Endothelial cell of umbilical vein (primary cell): ENCODE measurements around the gene MAPK9. TPM values are rescaled to one million over a fixed set of nuclear protein-coding genes. Genes with fewer than 3 reads are reported as not detected.
"Not testable (repeated sequence)": the region's sequence is repeated elsewhere in the genome, so short reads cannot be mapped to it uniquely, and the experiment has no call there.

ENCODE experiments used
- BruUV-seq: library from RNA; stranded (reverse); fragments of 400-500 nt; replicated peaks from 2 replicates; lab custom pipeline; 2021; lab: Mats Ljungman, UMichigan
- CTCF ChIA-PET: fragments of 300-600, 350-600 bp; sonication (Branson Sonifier 250); formaldehyde crosslinking; loops from one replicate; lab custom pipeline; 2021; ENCODE audit warnings: antibody characterized with exemption, inconsistent platforms; lab: Charles Lee
- POLR2A ChIA-PET: fragments of 300-600, 350-600 bp; sonication (Branson Sonifier 250); formaldehyde crosslinking; loops from one replicate; lab custom pipeline; 2021; ENCODE audit warnings: antibody characterized with exemption, inconsistent platforms; lab: Charles Lee
- DNase-seq: peaks from one replicate; pipeline ENCODE4 v3.0.0-alpha.2; 2011; ENCODE audit warnings: low read depth, low spot score
- FAIRE-seq: peaks from 2 replicates; lab custom pipeline; 2011; peaks lifted over from hg19 to GRCh38; lab: Jason Lieb, UNC
- H2AFZ ChIP-seq: 2 replicates; pipeline ENCODE4 v1.6.0; 2012; ENCODE audit warnings: low read depth, low read length, control low read depth, inconsistent platforms
- H3K27ac ChIP-seq: 2 replicates; pipeline ENCODE4 v1.5.1; 2011; ENCODE audit warnings: low read depth, mild to moderate bottlenecking, control low read depth, low read length, moderate library complexity; ENCODE audit not compliant: insufficient read depth
- H3K27me3 ChIP-seq, 2 experiments: 2 replicates each; pipeline versions ENCODE4 v1.6.0 to v1.6.1; 2011; ENCODE audit warnings: low read length in 2 of 2, mixed read lengths in 1 of 2; ENCODE audit not compliant: control insufficient read depth in 2 of 2, insufficient read depth in 2 of 2
- H3K36me3 ChIP-seq, 2 experiments: 2 replicates in 1 of 2; 3 replicates in 1 of 2; pipeline ENCODE4 v1.5.1; 2011; ENCODE audit warnings: low read length in 2 of 2, mild to moderate bottlenecking in 1 of 2, moderate library complexity in 1 of 2; ENCODE audit not compliant: control insufficient read depth in 2 of 2, insufficient read depth in 2 of 2; ENCODE audit errors: extremely low read depth in 1 of 2
- H3K4me1 ChIP-seq: 3 replicates; pipeline ENCODE4 v1.5.1; 2011; ENCODE audit warnings: mild to moderate bottlenecking, low read length; ENCODE audit not compliant: control insufficient read depth, insufficient read depth; ENCODE audit errors: extremely low read depth
- H3K4me2 ChIP-seq: 2 replicates; pipeline ENCODE4 v1.6.1; 2011; ENCODE audit warnings: low read length, control low read depth, mixed read lengths; ENCODE audit not compliant: insufficient read depth
- H3K4me3 ChIP-seq, 3 experiments: fragments of 200-600 bp in 1 of 3; sonication (generic), shearing (Covaris generic) in 1 of 3; replicated peaks in 1 of 3; 2 replicates each; pipeline ENCODE4 v1.5.1; 2011 to 2016; ENCODE audit warnings: control low read depth in 3 of 3, low read length in 3 of 3, mild to moderate bottlenecking in 2 of 3, inconsistent platforms in 1 of 3, low read depth in 1 of 3, moderate library complexity in 1 of 3; ENCODE audit not compliant: insufficient read depth in 1 of 3
- H3K79me2 ChIP-seq: 2 replicates; pipeline ENCODE4 v1.6.0; 2012; ENCODE audit warnings: low read length, inconsistent platforms; ENCODE audit not compliant: control insufficient read depth, insufficient read depth
- H3K9ac ChIP-seq: replicated peaks from 2 replicates; pipeline ENCODE3; 2011; ENCODE audit warnings: low read length, control low read depth; ENCODE audit not compliant: insufficient read depth; ENCODE audit errors: extremely low read depth
- H3K9me1 ChIP-seq: replicated peaks from 3 replicates; pipeline ENCODE4 v1.6.0; 2011; ENCODE audit warnings: mild to moderate bottlenecking, low read length; ENCODE audit not compliant: control insufficient read depth, insufficient read depth; ENCODE audit errors: extremely low read depth
- H3K9me3 ChIP-seq: replicated peaks from 2 replicates; pipeline ENCODE4 v1.5.1; 2012; ENCODE audit warnings: low read length, inconsistent platforms; ENCODE audit not compliant: control insufficient read depth, insufficient read depth
- H4K20me1 ChIP-seq: replicated peaks from 2 replicates; pipeline ENCODE3; 2011; ENCODE audit warnings: mild to moderate bottlenecking, low read length; ENCODE audit not compliant: control insufficient read depth, insufficient read depth; ENCODE audit errors: extremely low read depth
- CTCF ChIP-seq, 2 donors: IDR thresholded peaks; 1 replicate in 1 of 2; 2 replicates in 1 of 2; pipeline ENCODE4 v1.5.1; 2011; ENCODE audit warnings: low read length in 2 of 2, mild to moderate bottlenecking in 2 of 2, moderate library complexity in 2 of 2, control low read depth in 1 of 2, inconsistent platforms in 1 of 2, low read depth in 1 of 2; ENCODE audit not compliant: insufficient read depth in 1 of 2; ENCODE audit errors: extremely low read depth in 1 of 2
- EZH2 ChIP-seq: IDR thresholded peaks from 2 replicates; pipeline ENCODE4 v1.6.1; 2012; ENCODE audit warnings: borderline replicate concordance, low read depth, mild to moderate bottlenecking, moderate library complexity, low read length, inconsistent platforms; ENCODE audit not compliant: severe bottlenecking
- FOS ChIP-seq: IDR thresholded peaks from 2 replicates; pipeline ENCODE4 v1.6.1; 2011; ENCODE audit warnings: mild to moderate bottlenecking, low read length, moderate library complexity, borderline replicate concordance; ENCODE audit not compliant: insufficient read depth
- GATA2 ChIP-seq: IDR thresholded peaks from 2 replicates; pipeline ENCODE4 v1.7.0; 2011; ENCODE audit warnings: low read depth, mild to moderate bottlenecking, moderate library complexity, mixed read lengths, low read length; ENCODE audit not compliant: insufficient read length, insufficient read depth
- JUN ChIP-seq: IDR thresholded peaks from 2 replicates; pipeline ENCODE4 v1.6.1; 2011; ENCODE audit warnings: borderline replicate concordance, low read depth; ENCODE audit not compliant: insufficient read length, insufficient read depth
- MAX ChIP-seq: IDR thresholded peaks from 2 replicates; pipeline ENCODE4 v1.6.1; 2011; ENCODE audit not compliant: insufficient read depth, insufficient read length
- MYC ChIP-seq: IDR thresholded peaks from one replicate; pipeline ENCODE4 v1.6.1; 2011; ENCODE audit warnings: mild to moderate bottlenecking, low read depth, low read length
- POLR2A ChIP-seq: IDR thresholded peaks from 2 replicates; pipeline ENCODE4 v1.6.1; 2012; ENCODE audit warnings: low read depth, mild to moderate bottlenecking, control low read depth, low read length
- POLR2AphosphoS5 ChIP-seq: IDR thresholded peaks from 2 replicates; pipeline ENCODE4 v1.6.1; 2012; ENCODE audit warnings: low read depth, mild to moderate bottlenecking, control low read depth, low read length, moderate library complexity; ENCODE audit not compliant: insufficient read depth
- dilution Hi-C: fragments of 300-500 bp; cut with MboI; formaldehyde crosslinking; loops from one replicate; pipeline ENCODE4 v1.15.0; 2019; ENCODE audit warnings: low sequenced_read_pairs; ENCODE audit not compliant: extremely low pct_ligation_motif_present
- intact Hi-C: fragments of 100-400 bp; cut with micrococcal nuclease; formaldehyde crosslinking; loops from one replicate; pipeline ENCODE4 v1.10.0; 2022
- polyA plus RNA-seq, 4 experiments: library from polyadenylated mRNA; depleted of rRNA in 3 of 4; stranded (reverse) in 3 of 4; unstranded in 1 of 4; fragments of >200 nt; gene quantifications; 2 replicates each; pipeline versions ENCODE4 v1.2.1 to v1.2.3, GENCODE V29; 2011 to 2012; ENCODE audit warnings: missing spikeins in 1 of 4
- total RNA-seq: library from RNA; stranded (reverse); gene quantifications from 2 replicates; pipeline ENCODE4 v1.2.3, GENCODE V29; 2021

MAPK9 gene
- total and polyA plus RNA-seq, 2 donors (not counting 3 experiments of a cell fraction or from before 2014, with no cell fraction given) = 24.6 to 34.8 TPM

GRCh38 chr5:180299526-180299925 lies 7.6 kb upstream of the MAPK9 start:
- Histone ChIP-seq H3K9ac (no peak overlapping the region), H3K9me3 (no peaks in the 10 kb centered on the region), H3K27ac (no peak overlapping the region), H3K4me3 (no peak overlapping the region), H3K4me1 (no peaks in the 10 kb centered on the region), H3K27me3 (no peaks in the 10 kb centered on the region), H4K20me1 (no peaks in the 10 kb centered on the region), H2AFZ (no peak overlapping the region), H3K4me2 (no peak overlapping the region), H3K36me3 (no peaks in the 10 kb centered on the region), H3K9me1 (no peaks in the 10 kb centered on the region), H3K79me2 (no peaks in the 10 kb centered on the region)
- no TSS peak for BruUV-seq
- FAIRE-seq (no peak), DNase-seq (no peak)
- ChIA-PET CTCF (interaction anchor here (2.0 to 4.7 kb wide), 2 partner anchors 16 to 29 kb away, joined by 5 to 20 read pairs; no protein-coding TSS in a partner anchor), POLR2A (no interaction called here)
- TF ChIP-seq CTCF (IDR thresholded peaks at IDR 0.05; ENCODE audit: extremely low read depth in 1 of 2, insufficient read depth in 1 of 2, low read depth in 1 of 2, low read length in 2 of 2) (no peak), GATA2 (no peak), POLR2AphosphoS5 (no peak), POLR2A (no peak), JUN (no peak), MAX (no peak), EZH2 (no peak), MYC (no peak), FOS (no peak)
- dilution Hi-C loops (no loop called here), intact Hi-C loops (loop anchor here (10.0 kb wide), 1 partner anchor 345 kb away; the partner anchor contains the start of gene FLT4)

- intact Hi-C loops = loop anchor here (10.0 kb wide), 1 partner anchor 346 kb away; the partner anchor contains the start of gene FLT4
- H3K9me1 ChIP-seq, H3K9ac ChIP-seq, dilution Hi-C loops, H3K4me2 ChIP-seq, BruUV-seq, H3K27ac ChIP-seq, H3K4me1 ChIP-seq, H3K9me3 ChIP-seq, H2AFZ ChIP-seq, H3K36me3 ChIP-seq, FAIRE-seq, H4K20me1 ChIP-seq, H3K79me2 ChIP-seq, DNase-seq, H3K4me3 ChIP-seq, H3K27me3 ChIP-seq, POLR2A ChIA-PET: not testable (repeated sequence)
- CTCF ChIA-PET = interaction anchor here (4.7 kb wide), 1 partner anchor 17 kb away, joined by 20 read pairs; no protein-coding TSS in a partner anchor
These were observed 7.1 kb upstream of the MAPK9 start for GRCh38 chr5:180299014-180299413.
